Activated CD4-positive, alpha-beta T cell treated with anti-CD3 and anti-CD28 coated beads, Interleukin-2, amount 50 U/mL, for 24 hours (primary cell): ENCODE measurements around the gene GPR142.
"Not testable (repeated sequence)": the region's sequence is repeated elsewhere in the genome, so short reads cannot be mapped to it uniquely, and the experiment has no call there.

Experiments
- DNase-seq, 2 donors: peaks; one replicate each; pipeline ENCODE4 v3.0.0-alpha.2; 2020; ENCODE audit warnings: low read depth in 1 of 2, low spot score in 1 of 2

The GPR142 gene

DNA sequence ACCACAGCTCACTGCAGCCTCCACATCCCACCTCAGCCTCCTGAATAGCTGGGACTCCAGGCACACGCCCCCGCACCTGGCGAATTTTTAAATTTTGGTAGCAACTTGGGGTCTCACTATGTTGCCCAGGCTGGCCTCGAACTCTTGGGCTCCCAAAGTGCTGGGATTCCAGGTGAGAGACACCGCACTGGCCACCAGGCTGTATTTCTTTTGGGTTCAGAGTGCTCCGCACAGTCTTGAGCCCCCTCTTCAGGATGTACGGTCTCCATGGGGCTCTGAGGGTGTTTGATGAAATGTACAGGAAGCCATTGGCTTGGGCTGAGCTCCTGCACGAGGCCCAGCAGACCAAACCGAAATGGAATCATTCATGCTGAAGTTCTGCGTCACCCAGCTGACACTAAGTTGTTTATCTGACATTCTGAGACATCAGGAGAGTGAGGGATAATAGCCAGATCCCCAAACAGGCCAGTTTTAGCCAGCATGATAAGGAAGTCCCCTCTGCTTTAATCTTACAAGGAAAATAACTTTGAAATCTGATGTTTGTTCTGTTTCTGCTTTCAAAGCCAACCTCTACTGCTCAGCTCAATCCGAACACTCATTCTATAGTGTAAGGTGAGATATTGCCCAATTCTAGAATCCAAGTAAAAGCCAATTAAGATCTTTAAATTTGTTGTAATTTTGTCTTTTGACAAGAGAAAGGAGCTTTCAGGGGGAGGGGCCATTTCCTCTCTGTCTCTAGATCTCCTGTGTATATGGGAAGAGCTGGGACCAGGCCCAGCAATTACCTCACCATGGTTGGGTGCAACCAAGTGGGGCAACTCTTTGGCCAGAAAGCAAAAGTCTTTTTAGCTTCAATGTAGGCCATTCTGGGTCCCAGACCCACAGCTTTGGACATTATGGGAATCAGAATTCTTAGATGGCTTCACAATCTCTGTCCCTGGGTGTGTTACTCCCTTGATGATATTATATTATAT, 23.7 kb downstream of the GPR142 start:
- no peak for DNase-seq

DNA sequence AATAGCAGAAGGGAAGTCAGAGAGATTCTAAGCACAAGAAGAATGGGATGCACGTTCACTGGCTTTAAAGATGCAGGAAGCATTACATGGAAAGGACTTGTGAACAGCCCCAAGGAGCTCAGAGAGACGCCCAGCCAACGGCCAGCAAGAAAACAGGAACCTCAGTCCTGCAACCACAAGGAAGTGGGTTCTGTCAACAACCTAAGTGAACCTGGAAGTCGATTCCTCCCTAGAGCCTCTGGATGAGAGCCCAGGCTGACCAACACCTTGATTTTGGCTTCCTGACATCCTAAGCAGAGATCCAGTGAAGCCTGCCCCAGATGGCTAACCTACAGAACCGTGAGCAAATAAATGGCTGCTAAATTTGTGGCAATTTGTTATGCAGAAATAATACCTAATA, 24.5 kb downstream of the GPR142 start:
- DNase-seq, result no peak

DNA sequence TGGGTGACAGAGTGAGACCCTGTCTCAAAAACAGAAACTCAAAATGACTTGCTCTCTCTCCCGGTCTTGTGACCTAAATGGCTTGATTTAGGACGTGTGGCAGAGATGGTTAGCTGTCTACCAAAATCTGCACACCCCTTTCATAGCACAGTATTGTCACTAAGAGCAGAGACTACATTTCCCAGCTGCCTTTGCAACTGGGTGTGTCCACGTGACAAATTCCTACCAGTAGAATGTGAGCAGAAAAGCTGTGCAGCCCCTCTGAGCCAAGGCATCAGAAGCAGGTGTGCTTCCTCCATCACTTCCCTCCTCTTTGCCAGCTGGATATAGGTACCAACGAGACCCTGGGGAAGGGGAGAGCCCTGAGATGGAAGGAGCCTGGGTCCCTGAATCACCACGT, 25.5 kb downstream of the GPR142 start:
- DNase-seq, result no peak

DNA sequence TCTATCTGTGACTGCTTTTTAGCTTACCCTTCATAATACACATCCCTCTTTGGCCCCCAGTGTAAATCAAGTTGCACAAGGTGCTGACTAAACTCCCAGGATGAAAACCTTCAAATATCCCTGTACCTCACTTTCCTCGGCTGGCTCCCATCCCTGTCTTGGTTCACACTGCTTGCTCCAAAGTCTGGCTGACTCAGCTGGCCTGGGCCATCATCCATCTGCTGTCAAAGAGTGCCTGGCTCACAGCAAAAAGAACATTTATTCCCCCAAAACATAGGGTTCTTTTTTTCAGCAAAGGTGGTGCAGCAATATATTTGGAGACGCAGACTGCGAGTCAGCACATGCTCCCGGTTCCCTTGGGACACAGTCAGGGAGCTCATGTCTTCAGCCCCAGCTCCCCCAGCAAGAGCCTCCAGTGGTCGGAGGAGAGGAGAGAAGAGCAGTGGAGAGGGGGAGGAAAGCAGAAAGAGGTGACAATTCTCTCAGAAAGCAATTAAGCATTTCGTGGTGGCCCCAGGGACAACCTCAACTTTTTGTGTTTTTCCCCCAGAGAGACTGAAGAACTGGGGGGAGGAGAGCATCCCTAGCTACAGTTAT, 26.1 kb downstream of the GPR142 start:
- DNase-seq, result no peak

DNA sequence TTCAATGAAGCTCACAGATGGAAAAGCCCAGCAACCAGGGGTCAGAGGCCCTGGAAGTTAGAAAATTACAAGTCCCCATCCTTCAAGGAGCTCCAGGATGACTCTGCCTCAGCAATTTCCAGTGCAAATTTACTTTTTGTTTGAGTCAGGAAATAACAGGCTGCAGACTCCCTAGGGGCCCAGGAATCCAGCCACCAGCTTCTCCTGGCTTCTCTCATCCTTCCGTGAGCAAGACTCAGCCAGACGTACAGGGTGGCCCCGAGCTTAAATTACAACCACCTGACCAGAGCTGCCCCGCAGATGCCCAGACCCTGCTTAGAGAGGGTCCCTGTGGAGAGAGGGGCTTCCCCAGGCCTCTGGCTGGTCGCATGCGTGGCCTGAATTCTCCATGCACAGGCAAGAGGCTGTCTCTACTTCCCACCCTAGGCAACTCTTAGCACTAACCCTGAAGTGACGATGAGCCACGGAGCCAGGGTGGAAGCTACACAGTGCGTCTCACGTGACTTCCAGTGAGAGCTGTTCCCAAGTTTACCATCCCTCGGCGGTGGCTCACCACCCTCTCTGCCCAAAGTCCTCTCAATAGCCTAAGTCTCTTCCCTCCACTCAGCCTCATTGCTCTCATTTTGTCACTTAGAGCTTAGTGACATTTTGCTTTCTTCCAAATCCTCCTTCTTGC, 27.1 kb downstream of the GPR142 start:
- no peak for DNase-seq

DNA sequence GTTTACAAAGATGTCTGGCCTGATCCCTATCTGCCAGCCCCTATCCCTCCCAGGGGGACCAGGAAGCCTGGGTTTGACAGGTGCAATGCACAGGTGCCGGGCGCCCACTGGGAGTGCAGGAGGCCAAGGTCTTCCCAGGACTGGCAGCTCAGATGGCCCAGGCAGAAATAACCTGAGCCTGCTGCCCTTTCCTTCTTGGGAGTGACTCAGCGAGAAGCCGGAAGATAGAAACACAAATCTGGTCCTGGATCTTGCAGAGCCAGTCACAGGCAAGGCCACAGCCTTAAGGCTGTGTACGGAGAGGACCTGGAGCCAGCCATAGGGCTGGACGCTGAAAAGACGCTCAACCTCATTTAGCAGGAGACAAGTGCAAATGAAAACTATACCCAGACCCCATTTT, 27.7 kb downstream of the GPR142 start:
- no peak for DNase-seq

DNA sequence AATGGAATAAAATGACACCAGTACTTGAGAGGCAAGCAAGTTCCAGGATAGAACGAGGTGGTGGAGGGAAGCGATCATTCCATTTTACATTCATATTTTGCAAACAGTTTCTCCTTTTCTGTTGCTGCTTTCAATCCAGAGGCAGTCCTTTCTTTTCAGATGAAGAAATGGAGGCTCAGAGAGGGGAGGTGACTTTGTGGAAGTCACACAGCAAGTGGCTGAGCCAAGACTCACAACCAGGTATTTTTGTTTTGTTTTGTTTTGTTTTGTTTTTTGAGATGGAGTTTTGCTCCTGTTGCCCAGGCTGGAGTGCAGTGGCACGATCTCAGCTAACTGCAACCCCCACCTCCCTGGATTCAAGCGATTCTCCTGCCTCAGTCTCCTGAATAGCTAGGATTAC, 29.3 kb downstream of the GPR142 start:
- no peak for DNase-seq

DNA sequence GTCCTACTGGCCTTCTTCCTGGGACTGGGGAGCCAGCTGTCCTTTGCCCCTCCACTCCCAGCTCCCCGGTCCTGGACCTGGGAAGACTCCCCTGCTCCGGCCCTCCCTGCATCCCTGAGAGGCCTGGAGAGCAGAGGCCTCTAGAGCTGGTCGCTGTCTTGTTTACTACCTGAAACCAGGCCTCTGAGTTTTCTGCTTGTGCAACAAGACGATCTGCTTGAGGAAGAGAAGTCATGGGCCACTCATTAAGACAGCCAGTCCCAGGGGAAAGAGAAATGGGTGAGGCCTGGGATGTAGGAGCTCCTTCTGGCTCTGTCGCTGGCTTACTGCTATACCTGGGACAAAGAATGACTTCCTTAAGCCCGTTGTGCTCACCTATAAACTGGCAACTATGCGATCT, 34.7 kb downstream of the GPR142 start:
- DNase-seq, result no peak

DNA sequence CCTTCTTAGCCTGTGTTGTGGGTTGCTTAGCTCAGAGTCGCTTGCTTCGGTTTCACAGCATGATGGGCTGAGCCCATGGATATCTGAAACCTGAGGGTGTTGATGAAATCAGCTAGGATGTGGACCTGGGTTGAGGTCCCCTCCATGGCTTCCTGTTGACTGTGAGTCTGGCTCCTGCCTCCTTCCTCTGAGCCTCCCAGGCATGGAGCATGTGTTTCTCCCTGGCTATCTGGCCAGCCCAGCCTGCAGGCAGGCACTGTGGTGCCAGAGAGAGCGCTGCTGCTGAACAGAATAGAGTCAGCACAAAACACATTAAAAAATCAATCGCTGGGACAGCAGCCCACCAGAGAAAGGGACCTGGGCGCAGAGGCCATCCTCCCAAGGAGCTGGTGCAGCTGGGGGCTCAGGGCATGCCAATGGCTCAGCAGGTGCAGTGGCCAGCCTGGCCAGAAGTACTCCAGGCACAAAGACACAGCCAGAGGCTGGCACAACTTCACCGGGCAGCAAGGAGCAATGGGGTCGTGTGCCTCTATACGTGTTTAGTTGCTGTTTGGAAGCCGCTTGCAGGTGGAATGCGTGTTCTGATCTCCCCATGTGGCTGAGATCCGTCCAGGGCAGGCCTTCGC, 36.3 kb downstream of the GPR142 start:
- no peak for DNase-seq

DNA sequence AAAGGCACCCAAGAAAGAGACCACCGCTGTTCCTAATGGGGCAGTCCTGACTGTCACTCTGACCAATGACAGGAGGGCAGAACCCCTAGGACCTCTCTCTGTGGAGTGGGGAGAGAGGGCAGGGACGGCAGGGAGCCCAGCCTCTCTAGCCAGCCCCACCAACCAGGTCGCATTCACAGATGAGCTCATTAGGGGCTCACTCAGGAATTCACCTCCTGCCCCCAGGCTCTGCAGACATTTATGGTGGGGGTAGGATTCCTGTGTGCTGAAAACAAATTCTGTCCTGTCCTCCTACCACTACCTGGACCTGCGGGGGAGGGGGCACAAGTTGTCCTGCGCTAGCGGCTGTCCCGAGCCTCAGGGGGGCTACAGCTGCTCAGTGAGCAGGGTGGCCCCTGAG, 36.9 kb downstream of the GPR142 start:
- DNase-seq, result no peak

DNA sequence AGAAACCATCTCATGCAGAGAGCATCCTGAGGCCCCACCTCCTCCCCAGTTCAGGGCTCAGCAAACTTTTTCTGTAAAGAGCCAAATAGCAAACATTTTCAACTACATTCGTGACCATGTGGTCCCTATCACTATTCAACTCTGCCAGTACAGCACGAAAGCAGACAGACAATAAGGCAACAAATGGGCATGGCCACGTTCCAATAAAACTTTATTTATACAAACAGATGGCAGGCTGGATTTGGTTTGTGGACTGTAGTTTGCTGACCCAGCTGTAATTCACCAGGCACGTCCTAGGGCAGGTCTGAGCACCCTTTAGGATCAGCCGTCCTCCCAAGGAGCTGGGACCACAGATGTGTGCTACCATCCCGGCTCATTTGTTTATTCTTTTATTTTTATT, 37.5 kb downstream of the GPR142 start:
- no peak for DNase-seq

DNA sequence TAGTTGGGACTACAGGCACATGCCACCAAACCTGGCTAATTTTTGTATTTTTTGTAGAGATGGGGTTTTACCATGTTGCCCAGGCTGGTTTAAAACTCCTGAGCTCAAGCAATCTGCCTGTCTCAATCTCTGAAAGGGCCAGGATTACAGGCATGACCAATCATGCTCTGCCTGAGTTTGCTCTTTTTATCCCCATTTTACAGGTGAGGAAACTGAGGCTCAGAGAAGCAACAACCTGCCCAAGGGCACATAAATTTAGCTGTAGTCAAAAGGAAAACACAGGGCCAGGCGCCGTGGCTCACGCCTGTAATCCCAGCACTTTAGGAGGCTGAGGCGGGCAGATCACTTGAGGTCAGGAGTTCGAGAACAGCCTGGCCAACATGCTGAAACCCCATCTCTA, 38.0 kb downstream of the GPR142 start:
- DNase-seq, result not testable (repeated sequence)

DNA sequence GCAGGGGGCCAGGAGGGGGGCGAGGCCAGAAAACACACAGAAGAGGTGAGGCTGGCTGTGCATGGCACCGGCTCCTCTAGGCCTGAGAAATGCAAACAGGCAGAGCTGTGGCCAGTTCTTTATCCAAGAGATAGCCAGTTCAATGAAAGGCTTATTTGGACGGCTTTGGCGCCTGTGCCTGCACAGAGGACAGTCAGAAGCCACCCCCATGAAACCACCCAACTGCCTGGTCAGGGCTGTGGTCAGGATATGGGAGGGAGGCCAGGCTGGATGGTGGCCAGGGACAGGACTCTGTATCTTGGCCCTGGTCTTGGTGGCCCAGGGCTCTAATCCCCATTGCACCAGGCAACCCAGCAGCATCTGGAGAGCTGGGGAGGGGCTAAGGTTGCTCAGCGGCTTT, 40.1 kb downstream of the GPR142 start:
- DNase-seq, result no peak

DNA sequence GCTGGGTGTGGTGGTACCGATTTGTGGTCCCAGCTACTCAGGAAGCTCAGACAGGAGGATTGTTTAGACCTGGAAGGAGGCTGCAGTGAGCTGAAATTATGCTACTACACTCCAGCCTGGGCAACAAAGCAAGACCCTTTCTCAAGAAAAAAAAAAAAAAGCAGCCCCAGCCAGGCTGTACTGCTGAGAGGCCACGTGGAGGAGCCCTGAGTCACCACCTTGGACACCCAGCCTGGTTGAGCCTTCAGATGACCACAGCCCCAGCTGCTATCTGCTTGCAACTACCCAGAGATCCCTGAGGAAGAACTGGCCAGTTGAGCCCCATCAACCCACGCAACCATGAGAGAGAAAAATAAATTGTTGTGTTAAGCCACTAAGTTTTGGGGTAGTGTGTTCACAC, 41.0 kb downstream of the GPR142 start:
- no peak for DNase-seq

DNA sequence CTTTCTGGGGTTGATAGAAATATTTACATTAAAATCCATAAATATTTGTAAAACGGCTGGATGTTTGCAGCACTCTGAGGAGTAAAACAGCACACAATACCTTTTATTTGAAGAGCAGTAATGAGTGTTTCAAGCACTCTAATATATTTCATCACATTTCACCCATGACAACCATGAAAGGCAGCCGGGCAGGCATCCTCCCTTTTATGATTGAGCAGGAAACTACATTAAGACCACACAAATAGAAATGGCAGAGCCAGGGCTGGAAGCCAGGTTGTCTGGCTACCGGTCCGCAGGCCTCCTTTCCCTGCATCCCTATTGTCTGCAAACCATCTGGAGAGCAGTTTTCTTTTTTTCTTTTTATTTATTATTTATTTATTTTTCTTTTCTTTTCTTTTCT, 41.5 kb downstream of the GPR142 start:
- DNase-seq, result no peak

DNA sequence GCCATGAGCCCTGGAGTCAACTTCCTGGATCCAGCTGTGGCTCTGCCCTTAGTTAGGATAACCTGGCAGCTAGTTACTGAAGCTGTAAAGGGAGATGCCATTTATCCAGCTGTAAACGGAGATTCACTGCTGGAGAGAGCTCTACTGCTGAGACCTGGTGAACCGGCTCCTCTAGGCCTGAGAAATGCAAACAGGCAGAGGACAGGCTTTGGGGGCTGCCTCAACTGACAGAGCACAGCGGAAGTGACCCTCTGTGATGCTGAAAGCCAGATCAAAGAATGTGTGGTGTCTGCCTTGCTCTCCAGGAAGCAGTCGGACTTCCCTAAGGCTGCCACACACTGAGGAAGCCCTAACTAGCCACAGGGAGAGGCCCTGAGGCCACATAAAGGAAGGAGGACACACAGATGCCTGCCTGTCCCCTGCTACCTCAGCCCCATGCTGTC, 42.7 kb downstream of the GPR142 start:
- no peak for DNase-seq

DNA sequence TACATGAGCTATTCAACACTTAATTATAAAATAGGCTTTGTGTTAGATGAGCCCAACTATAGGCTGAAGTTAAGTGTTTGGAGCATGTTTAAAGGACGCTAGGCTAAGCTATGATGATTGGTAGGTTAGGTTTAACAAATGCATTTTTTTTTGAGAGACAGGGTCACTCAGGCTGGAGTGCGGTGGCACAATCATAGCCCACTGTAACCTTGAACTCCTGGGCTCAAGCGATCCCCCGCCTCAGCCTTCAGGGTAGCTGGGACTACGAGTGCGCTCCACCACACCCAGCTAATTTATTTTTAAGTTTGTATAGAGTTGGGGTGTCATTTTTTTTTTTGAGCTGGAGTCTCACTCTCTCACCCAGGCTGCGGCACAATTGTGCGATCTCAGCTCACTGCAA, 45.3 kb downstream of the GPR142 start:
- DNase-seq, result no peak

DNA sequence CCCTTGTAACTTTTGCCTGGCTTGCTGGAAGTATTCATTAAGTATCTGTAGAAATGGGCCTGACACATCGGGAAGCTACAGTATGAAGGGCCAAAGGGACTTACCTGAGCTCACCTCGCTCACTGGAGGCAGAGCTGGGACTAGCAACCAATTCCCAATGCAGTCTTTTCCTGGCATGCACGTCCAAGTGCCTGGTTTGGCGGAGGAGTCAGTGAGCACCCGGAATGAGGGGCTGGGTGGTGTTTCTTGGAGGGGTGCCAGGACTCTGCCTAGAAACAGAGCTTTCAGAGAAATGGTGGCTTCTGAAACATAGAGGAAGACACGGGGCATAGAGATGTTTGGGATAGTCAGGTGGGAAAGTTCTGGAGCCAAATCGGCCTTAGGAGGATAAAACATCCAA, 46.2 kb downstream of the GPR142 start:
- no peak for DNase-seq

DNA sequence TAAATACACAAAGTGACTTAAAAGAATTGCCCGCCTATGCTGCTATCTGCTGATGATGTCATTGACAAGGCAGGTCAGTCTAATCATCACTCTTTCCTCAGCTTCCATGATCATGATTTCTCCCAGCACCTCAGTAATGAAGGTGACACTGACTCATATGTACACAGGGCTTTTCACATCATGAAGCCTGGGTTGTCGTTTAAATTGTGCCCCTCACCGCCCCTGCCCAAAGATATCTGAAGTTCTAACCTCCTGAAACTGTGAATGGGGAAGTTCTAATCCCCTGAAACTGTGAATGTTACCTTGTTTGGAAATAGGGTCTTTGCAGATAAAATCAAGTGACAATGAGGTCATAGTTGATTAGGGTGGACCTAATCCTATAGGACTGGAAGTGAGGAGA, 47.2 kb downstream of the GPR142 start:
- no peak for DNase-seq

DNA sequence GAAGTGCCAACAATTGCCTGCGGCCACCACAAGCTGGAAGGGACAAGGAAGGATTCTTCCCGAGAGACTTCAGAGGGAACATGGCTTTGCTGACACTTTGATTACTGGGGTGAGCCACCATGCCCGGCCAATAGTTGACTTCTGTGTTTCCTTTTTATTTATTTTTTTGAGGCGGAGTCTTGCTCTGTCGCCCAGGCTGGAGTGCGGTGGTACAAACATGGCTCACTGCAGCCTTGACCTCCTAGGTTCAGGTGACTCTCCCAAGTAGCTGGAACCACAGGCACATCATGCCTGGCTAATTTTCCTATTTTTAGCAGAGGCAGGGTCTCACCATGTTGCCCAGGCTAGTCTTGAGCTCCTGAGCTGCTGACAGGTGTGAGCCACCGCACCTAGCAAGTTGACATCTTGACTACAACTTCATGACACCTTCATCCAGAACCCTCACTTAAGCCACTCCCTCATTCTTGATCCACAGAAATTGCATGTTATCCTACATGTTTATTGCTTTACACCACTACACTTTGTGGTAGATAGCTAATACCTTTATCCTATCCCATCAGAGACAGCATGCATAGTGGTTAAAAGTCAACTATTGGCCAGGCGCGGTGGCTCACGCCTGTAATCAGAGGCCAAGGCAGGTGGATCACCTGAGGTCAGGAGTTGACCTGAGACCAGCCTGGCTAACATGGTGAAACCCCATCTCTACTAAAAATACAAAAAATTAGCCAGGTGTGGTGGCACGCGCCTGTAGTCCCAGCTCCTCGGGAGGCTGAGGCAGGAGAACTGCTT, 48.5 kb downstream of the GPR142 start:
- DNase-seq, result no peak
